Right renal cortex interstitium (tissue), 3 donors: ENCODE results near the gene SNCB. TPM values are rescaled to one million over a fixed set of nuclear protein-coding genes. Genes with fewer than 3 reads are reported as not detected.

Experiments
- DNase-seq, 3 donors: peaks; one replicate each; pipeline ENCODE4 v3.0.0-alpha.2; 2013; ENCODE audit warnings: low read depth in 3 of 3, low spot score in 2 of 3
- polyA plus RNA-seq, 3 donors: library from polyadenylated mRNA; unstranded; fragments of 120-200 nt; gene quantifications; one replicate each; pipeline ENCODE4 v1.2.1, GENCODE V29; 2013; ENCODE audit not compliant: insufficient read length in 3 of 3

Gene SNCB
- polyA plus RNA-seq, 3 donors, result not detected

- no peak for DNase-seq
Observed at GRCh38 chr5:176661676-176662075, 31.3 kb upstream of the SNCB start.

GRCh38 chr5:176660860-176661641 lies 30.7 kb upstream of the SNCB start:
- peak; percentile 53 to 66 (median 62) for DNase-seq

- DNase-seq, result no peak
Observed at GRCh38 chr5:176660530-176660859, 30.2 kb upstream of the SNCB start.

GRCh38 chr5:176659860-176660461 lies 29.6 kb upstream of the SNCB start:
- DNase-seq, result no peak

GRCh38 chr5:176659512-176659839 lies 29.1 kb upstream of the SNCB start:
- DNase-seq, result no peak

GRCh38 chr5:176658817-176659511 lies 28.6 kb upstream of the SNCB start:
- DNase-seq, result no peak

- peak in 2 of 3 donors; percentile 14 to 34 for DNase-seq
Observed at GRCh38 chr5:176658007-176658599, 27.8 kb upstream of the SNCB start.

- no peak for DNase-seq
Observed at GRCh38 chr5:176656467-176656990, 26.2 kb upstream of the SNCB start.

GRCh38 chr5:176654856-176655255 lies 24.5 kb upstream of the SNCB start:
- DNase-seq, result no peak

GRCh38 chr5:176653401-176654385 lies 23.4 kb upstream of the SNCB start:
- no peak for DNase-seq

GRCh38 chr5:176652136-176652535 lies 21.8 kb upstream of the SNCB start:
- DNase-seq, result no peak

GRCh38 chr5:176651472-176651980 lies 21.2 kb upstream of the SNCB start:
- DNase-seq, result no peak

GRCh38 chr5:176650354-176650884 lies 20.1 kb upstream of the SNCB start:
- DNase-seq, result no peak

- no peak for DNase-seq
Observed at GRCh38 chr5:176648474-176649194, 18.3 kb upstream of the SNCB start.

GRCh38 chr5:176647843-176648473 lies 17.6 kb upstream of the SNCB start:
- peak in 1 of 3 donors; percentile 38 for DNase-seq

GRCh38 chr5:176647030-176647842 lies 16.9 kb upstream of the SNCB start, which contains the start of gene TSPAN17:
Gene TSPAN17, plus strand, starts transcription at chr5:176647484. Its CDS starts 132 bp downstream, at chr5:176647616.
- peak; percentile 97 to 99 (median 98) for DNase-seq

GRCh38 chr5:176646707-176647029 lies 16.3 kb upstream of the SNCB start:
- no peak for DNase-seq
